ENCODE data around the gene ARL5A.

Gene ARL5A

DNA sequence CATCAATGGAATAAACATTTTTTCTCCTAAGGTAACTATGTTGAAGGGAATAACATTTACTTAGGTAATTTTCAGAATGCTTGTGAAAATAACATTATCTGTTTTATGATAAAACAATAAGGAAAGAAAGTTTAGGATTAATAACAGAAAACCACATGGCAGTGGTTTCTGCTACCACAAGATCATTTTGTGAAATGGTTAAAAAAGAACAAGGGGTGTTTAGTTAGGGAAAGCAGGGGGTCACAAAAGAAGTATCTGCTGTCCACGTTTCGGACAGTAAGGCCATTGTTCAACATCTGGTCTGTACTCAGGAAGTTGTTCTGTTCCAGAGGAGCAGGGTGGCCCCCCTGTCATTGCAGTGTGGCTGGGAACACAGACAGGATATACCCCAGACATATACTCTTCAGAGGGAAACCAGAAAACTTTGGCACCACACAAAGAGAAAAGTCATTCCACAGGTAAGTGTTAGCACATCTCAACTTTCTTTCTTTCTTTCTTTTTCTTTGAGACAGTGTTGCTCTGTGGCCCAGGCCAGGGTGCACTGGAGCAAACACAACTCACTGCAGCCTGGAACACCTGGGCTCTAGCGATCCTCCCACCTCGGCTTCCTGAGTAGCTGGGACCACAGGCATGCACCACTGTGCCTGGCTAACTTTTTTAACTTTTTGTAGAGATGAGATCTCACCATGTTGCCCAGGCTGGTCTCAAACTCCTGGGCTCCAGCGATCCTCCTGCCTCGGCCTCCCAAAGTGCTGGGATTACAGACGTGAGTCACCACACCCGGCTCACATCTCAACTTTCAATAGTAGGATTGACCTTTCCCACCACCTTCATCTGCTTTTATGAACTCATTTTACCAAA, 14.8 kb upstream of the ARL5A start:
- DNase-seq (ENCODE audit: low read depth) = no peak
- H3K4me3 ChIP-seq (ENCODE audit: low read depth, low read length) = no peak overlapping the region

DNA sequence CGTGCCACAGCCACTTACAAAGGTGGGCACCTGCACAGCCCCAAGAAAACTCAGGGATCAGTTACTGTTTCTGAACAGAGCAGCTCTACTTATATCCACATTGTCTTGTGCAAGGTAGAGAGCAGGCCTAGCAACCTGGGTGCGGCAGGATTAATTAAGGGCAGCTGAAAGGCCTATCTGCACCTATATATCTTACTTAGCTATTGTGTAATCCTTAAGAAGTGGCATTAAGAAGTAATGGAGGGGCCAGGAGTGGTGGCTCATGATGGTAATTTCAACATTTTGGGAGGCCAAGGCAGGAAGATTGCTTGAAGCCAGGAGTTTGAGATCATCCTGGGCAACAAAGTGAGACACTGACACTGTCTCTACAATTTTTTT, 12.8 kb upstream of the ARL5A start:
- no peak for DNase-seq (ENCODE audit: low read depth)

GRCh38 chr2:151840216-151841046, 12.2 kb upstream of the ARL5A start:
- no peak for DNase-seq (ENCODE audit: low read depth)
- no peak overlapping the region for H3K4me3 ChIP-seq (ENCODE audit: low read depth, low read length)

More for the DNA sequence above, 12.8 kb upstream of the ARL5A start:
- H3K4me3 ChIP-seq (ENCODE audit: low read depth, low read length) = no peak overlapping the region

- no peak for DNase-seq (ENCODE audit: low read depth)
- H3K4me3 ChIP-seq (ENCODE audit: low read depth, low read length) = no peak overlapping the region
Observed at GRCh38 chr2:151837926-151838325, 9.7 kb upstream of the ARL5A start.

DNA sequence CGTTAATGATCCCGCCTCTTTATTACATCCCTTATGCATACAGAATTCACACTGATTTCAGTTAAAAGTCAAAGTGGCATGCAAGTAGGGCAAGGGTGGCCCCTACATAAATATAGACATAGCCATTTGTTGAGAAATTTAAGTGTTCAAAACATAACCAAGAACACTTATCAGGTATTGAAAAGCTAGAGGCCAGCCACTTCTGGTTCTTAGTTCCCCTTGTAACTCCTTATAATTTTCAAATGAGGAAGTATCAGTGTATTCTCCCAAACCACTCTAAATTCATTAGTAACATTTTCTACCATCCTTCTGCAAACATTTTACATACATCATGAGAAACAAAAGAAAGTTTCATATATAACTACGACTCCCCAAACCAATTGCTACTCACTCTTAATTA, 5.8 kb upstream of the ARL5A start:
- no peak for DNase-seq (ENCODE audit: low read depth)
- no peak overlapping the region for H3K4me3 ChIP-seq (ENCODE audit: low read depth, low read length)

DNA sequence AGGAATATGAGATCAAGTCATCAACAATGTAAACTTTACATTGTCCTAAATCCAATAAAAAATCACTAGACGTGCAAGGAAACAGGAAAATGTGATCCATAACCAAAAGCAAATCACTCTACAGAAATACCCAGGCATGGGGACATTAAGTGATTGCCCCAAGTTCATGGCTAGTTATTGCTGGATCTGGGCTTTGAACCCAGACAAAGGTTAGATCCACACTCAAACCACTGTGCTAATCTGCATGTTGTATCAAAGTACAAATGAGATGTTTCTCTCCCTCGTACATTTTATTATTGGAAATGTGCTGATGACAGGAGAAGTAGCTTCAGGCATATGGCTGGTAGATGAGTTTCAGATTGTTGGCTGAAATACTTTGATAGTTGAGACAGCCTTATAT, 2.7 kb upstream of the ARL5A start:
- H3K4me3 ChIP-seq (ENCODE audit: low read depth, low read length) = no peak overlapping the region
- DNase-seq (ENCODE audit: low read depth) = no peak

GRCh38 chr2:151828890-151829324, 686 bp upstream of the ARL5A start:
- DNase-seq (ENCODE audit: low read depth) = no peak
- peak overlapping the region; percentile 91 for H3K4me3 ChIP-seq (ENCODE audit: low read depth, low read length)

- H3K4me3 ChIP-seq (ENCODE audit: low read depth, low read length) = peak overlapping the region; percentile 91
- DNase-seq (ENCODE audit: low read depth) = no peak
Observed at GRCh38 chr2:151827564-151828142, 568 bp downstream of the ARL5A start.

DNA sequence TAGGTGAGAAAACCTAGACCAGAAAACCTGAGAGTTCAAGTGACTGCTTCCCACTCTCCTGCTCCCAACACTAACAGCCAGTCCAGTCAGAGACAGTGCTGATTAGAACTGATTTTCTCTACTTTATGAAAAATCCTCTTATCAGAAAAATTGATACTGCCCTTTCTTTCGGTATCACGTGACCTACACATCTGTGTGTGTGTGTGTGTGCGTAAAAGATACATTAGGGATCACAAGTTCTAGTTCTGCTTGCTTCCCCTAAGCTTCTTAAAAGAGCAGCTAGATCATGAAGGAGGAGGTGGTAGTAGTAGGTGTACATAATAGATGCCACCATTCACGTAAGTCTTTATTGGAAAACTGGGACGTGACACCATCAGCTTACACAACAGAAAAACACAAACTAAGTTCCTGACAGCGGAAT, 1.5 kb downstream of the ARL5A start:
- no peak for DNase-seq (ENCODE audit: low read depth)
- H3K4me3 ChIP-seq (ENCODE audit: low read depth, low read length) = peak overlapping the region; percentile 91

- no peak for DNase-seq (ENCODE audit: low read depth)
- H3K4me3 ChIP-seq (ENCODE audit: low read depth, low read length) = no peak overlapping the region
Observed at GRCh38 chr2:151824886-151825285, 3.3 kb downstream of the ARL5A start.

DNA sequence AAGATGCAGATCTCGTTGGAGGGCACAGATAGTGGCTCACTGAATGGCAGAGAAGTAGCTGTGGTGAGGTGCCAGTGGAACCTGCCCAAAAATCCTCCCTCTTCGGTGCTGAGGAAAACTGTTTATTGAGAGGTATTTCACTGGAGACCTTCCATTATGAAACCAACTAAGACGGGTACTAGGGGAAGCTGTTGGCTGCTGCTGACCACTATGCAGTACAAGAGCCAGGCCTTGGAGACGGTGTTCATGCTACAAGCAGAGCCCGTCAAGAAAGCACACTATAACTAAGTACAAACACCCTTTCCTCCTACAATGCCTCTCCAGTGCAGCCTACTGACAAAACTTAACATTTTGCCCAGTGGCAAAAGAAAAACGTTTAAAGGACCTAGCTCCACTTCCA, 4.6 kb downstream of the ARL5A start:
- no peak for DNase-seq (ENCODE audit: low read depth)
- H3K4me3 ChIP-seq (ENCODE audit: low read depth, low read length) = no peak overlapping the region

DNA sequence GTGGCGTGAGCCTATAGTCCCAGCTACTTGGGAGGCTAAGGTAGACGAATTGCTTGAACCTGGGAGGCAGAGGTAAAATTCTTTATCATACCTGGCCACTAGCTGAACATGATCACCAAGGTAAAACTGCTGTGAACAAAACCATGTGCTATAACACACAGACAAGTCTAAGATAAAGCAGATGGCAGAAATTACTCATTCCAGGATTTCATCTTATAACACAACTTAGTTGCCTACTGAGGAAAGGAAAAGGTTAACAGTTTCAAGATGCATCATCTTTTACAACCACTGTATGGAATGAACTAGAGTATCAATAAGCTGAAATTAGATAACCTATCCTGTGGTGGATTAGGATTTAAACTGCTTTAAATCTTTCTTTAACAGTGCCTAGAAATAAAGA, 8.3 kb downstream of the ARL5A start:
- DNase-seq (ENCODE audit: low read depth) = no peak
- H3K4me3 ChIP-seq (ENCODE audit: low read depth, low read length) = no peak overlapping the region

GRCh38 chr2:151817929-151818328, 10.3 kb downstream of the ARL5A start:
- no peak overlapping the region for H3K4me3 ChIP-seq (ENCODE audit: low read depth, low read length)
- DNase-seq (ENCODE audit: low read depth) = no peak

DNA sequence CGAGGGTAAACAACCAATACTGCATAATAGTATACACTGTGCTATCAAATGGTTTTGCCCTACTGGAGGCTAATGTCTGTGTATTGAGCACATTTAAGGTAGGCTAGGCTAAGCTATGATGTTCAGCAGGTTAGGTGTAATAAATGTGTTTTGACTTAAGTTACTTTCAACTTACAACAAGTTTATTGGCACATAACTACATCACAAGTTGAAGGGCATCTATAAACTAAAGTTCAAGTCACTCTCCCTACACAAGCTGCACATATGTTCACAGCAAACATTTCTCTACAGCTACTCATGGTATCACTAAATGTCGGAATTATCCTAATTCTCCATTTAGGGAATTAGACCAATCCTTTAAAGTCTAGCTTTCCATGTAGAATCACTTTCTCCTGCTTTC, 11.4 kb downstream of the ARL5A start:
- H3K4me3 ChIP-seq (ENCODE audit: low read depth, low read length) = no peak overlapping the region
- no peak for DNase-seq (ENCODE audit: low read depth)

- H3K4me3 ChIP-seq (ENCODE audit: low read depth, low read length) = no peak overlapping the region
- no peak for DNase-seq (ENCODE audit: low read depth)
Observed at GRCh38 chr2:151815821-151816489, 12.3 kb downstream of the ARL5A start.

DNA sequence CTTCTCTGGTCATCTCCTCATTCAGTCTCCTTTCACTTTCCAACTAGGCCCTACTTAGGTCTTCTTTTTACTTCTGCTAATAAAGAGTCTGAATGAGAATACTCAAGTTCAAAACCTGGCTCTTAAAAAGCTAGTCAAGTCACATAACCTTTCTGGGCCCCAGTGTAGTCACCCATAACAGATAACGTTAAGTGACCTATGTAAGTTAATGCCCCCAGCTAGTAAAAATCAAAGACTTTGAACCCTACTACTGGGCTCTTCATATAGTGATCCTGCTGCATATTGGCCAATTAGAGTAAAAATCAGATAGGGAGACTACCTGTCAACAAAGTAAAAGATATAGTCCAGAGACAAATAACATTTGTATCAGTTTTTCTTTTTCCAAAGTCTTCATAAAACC, 17.7 kb downstream of the ARL5A start:
- no peak overlapping the region for H3K4me3 ChIP-seq (ENCODE audit: low read depth, low read length)
- DNase-seq (ENCODE audit: low read depth) = no peak

- DNase-seq (ENCODE audit: low read depth) = no peak
- no peak overlapping the region for H3K4me3 ChIP-seq (ENCODE audit: low read depth, low read length)
Observed at GRCh38 chr2:151809073-151809383, 19.2 kb downstream of the ARL5A start.

DNA sequence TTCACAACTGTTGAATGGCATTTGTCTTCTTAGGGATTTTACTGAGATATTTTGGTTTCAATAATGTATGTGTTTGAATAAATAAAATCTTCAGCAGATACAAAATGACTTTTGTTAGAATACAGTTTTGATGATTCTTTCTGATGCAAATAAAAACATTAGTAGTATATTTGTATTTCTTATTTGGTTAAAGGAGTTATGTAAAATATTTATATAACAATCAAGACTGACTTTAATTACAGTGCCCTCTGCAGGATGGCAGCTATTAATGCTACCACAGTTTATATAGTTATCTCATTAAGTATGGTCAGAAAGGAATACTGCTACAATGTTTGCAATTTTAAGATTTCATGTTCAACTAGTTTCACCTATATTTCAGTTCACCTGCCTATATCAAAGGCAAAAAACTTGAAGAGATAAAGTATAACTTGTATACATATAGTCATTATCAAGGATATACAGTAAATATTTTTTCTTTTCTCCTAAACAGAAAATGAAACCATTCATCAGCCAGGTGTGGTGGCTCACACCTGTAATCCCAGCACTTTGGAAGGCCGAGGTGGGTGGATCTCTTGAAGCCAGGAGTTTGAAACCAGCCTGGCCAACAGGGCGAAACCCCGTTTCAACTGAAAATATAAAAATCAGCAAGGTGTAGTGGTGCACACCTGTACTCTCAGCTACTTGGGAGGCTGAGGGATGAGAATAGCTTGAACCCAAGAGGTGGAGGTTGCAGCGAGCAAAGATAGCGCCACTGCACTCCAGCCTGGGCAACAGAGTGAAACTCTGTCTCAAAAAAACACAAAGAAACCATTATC, 19.8 kb downstream of the ARL5A start:
- no peak overlapping the region for H3K4me3 ChIP-seq (ENCODE audit: low read depth, low read length)
- no peak for DNase-seq (ENCODE audit: low read depth)

DNA sequence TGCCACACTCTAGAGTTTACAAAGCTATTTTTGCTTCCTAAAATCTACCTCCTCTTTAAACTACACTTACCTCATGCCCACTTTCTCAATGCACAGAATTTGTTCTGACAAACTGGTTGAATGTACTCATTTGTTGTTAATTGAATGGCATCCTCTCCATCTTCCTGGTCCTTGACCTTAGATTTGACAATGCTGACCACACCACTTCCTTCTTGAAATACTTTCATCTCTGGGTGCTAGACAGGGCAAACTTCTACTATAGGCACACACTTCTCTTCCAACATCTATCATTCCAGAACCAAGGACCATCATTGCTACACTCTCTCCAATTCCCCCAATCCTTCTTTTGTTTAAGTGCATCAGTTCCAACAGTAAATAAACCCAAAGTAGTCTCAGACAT, 22.3 kb downstream of the ARL5A start:
- DNase-seq (ENCODE audit: low read depth) = no peak
- H3K4me3 ChIP-seq (ENCODE audit: low read depth, low read length) = no peak overlapping the region

Measured in skeletal muscle cell (primary cell).